SU-DHL-6 (cell line): ENCODE results near the gene PAX5.

Experiments used
- H2AFZ ChIP-seq: fragments of 200-600 bp; sonication (generic); 2 replicates; pipeline ENCODE4 v1.6.1; 2014; ENCODE audit warnings: low read depth, mild to moderate bottlenecking, moderate library complexity, mixed read lengths, antibody characterized with exemption, low read length; ENCODE audit not compliant: severe bottlenecking
- H3F3A ChIP-seq: fragments of 200-600 bp; shearing (Covaris generic); 2 replicates; pipeline ENCODE4 v1.6.0; 2016; ENCODE audit warnings: antibody characterized with exemption, mild to moderate bottlenecking; ENCODE audit not compliant: insufficient read depth
- H3K27ac ChIP-seq: fragments of 200-600 bp; sonication (generic); 2 replicates; pipeline ENCODE4 v1.5.1; 2016; ENCODE audit warnings: low read depth, mild to moderate bottlenecking, low read length, moderate library complexity, mixed read lengths
- H3K27me3 ChIP-seq: fragments of 200-600 bp; sonication (generic), shearing (Covaris generic); 2 replicates; pipeline ENCODE4 v1.6.0; 2014; ENCODE audit warnings: mild to moderate bottlenecking, low read length
- H3K36me3 ChIP-seq: fragments of 200-600 bp; sonication (generic); 2 replicates; pipeline ENCODE4 v1.6.1; 2014; ENCODE audit warnings: mild to moderate bottlenecking, low read length, mixed read lengths
- H3K4me2 ChIP-seq: fragments of 300-600, 200-600 bp; shearing (Covaris generic), sonication (generic); 2 replicates; pipeline ENCODE4 v1.6.0; 2014; ENCODE audit warnings: low read length, low read depth, mild to moderate bottlenecking; ENCODE audit not compliant: poor library complexity, severe bottlenecking
- H3K4me3 ChIP-seq: fragments of 200-600 bp; sonication (generic); 2 replicates; pipeline ENCODE4 v1.5.1; 2014; ENCODE audit warnings: antibody characterized with exemption, low read length, mild to moderate bottlenecking, mixed read lengths; ENCODE audit not compliant: insufficient read depth, poor library complexity, severe bottlenecking
- H3K79me2 ChIP-seq: fragments of 200-600 bp; sonication (generic); 2 replicates; pipeline ENCODE4 v1.6.1; 2014; ENCODE audit warnings: mild to moderate bottlenecking, low read length, moderate library complexity; ENCODE audit not compliant: insufficient read depth
- H3K9ac ChIP-seq: fragments of 200-600 bp; sonication (generic); 2 replicates; pipeline ENCODE4 v1.7.0; 2014; ENCODE audit warnings: mild to moderate bottlenecking, low read length
- H3K9me2 ChIP-seq: fragments of 200-600 bp; sonication (generic); replicated peaks from 2 replicates; pipeline ENCODE4 v1.6.1; 2014; ENCODE audit warnings: low read length; ENCODE audit not compliant: insufficient read depth
- H3K9me3 ChIP-seq: fragments of 200-600 bp; sonication (generic); 2 replicates; pipeline ENCODE4 v1.6.1; 2014; ENCODE audit warnings: low read length, mixed read lengths; ENCODE audit not compliant: insufficient read depth
- H4K20me1 ChIP-seq: fragments of 200-600 bp; sonication (generic); 2 replicates; pipeline ENCODE4 v1.6.1; 2014; ENCODE audit warnings: low read depth, mild to moderate bottlenecking, antibody characterized with exemption, low read length, moderate library complexity, mixed read lengths
- EZH2phosphoT487 ChIP-seq: fragments of 200-600 bp; sonication (generic), shearing (Covaris generic); conservative IDR thresholded peaks from 2 replicates; pipeline ENCODE4 v1.6.1; 2018; ENCODE audit warnings: mild to moderate bottlenecking, antibody characterized with exemption, low read length, moderate library complexity, mixed read lengths
- TF ChIP-seq, protein P1 (sequence below): fragments of 200-600 bp; sonication (generic); IDR thresholded peaks from one replicate; pipeline ENCODE4 v1.5.1; 2017; ENCODE audit warnings: antibody characterized with exemption, mild to moderate bottlenecking, low read length, moderate library complexity; ENCODE audit not compliant: insufficient read depth, poor library complexity, severe bottlenecking

PAX5 gene

GRCh38 chr9:36837431-36838405, 196.3 kb downstream of the PAX5 start:
- Histone ChIP-seq H2AFZ (no peak overlapping the region), H3K4me3 (no peak overlapping the region), H3K9me2 (no peaks in the 10 kb centered on the region), H3K9ac (no peak overlapping the region), H3K27me3 (no peaks in the 10 kb centered on the region), H3K27ac (no peak overlapping the region), H3K4me2 (no peak overlapping the region), H4K20me1 (no peaks in the 10 kb centered on the region), H3K36me3 (no peaks in the 10 kb centered on the region), H3F3A (peaks cover 18% of the 10 kb centered on the region; the same call in 1 of the 2 replicates), H3K79me2 (no peaks in the 10 kb centered on the region), H3K9me3 (no peaks in the 10 kb centered on the region)
- no peak for TF ChIP-seq EZH2phosphoT487
- TF ChIP-seq, protein P1, sequence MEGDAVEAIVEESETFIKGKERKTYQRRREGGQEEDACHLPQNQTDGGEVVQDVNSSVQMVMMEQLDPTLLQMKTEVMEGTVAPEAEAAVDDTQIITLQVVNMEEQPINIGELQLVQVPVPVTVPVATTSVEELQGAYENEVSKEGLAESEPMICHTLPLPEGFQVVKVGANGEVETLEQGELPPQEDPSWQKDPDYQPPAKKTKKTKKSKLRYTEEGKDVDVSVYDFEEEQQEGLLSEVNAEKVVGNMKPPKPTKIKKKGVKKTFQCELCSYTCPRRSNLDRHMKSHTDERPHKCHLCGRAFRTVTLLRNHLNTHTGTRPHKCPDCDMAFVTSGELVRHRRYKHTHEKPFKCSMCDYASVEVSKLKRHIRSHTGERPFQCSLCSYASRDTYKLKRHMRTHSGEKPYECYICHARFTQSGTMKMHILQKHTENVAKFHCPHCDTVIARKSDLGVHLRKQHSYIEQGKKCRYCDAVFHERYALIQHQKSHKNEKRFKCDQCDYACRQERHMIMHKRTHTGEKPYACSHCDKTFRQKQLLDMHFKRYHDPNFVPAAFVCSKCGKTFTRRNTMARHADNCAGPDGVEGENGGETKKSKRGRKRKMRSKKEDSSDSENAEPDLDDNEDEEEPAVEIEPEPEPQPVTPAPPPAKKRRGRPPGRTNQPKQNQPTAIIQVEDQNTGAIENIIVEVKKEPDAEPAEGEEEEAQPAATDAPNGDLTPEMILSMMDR, result no peak

GRCh38 chr9:36836486-36836885, 197.6 kb downstream of the PAX5 start:
- Histone ChIP-seq H4K20me1 (no peaks in the 10 kb centered on the region), H3K4me3 (no peak overlapping the region), H3K27ac (no peak overlapping the region), H3F3A (peaks cover 18% of the 10 kb centered on the region; the same call in 1 of the 2 replicates), H2AFZ (no peak overlapping the region), H3K4me2 (no peak overlapping the region), H3K9me2 (no peaks in the 10 kb centered on the region), H3K79me2 (no peaks in the 10 kb centered on the region), H3K36me3 (no peaks in the 10 kb centered on the region), H3K9ac (no peak overlapping the region), H3K27me3 (no peaks in the 10 kb centered on the region), H3K9me3 (no peaks in the 10 kb centered on the region)
- no peak for TF ChIP-seq EZH2phosphoT487
- TF ChIP-seq, protein P1, result no peak

- H4K20me1 ChIP-seq, result no peaks in the 10 kb centered on the region
These were observed 198.6 kb downstream of the PAX5 start for GRCh38 chr9:36835271-36835996.

More at GRCh38 chr9:36835271-36835996, 198.6 kb downstream of the PAX5 start:
- Histone ChIP-seq H3K27me3 (no peaks in the 10 kb centered on the region), H3F3A (peaks cover 18% of the 10 kb centered on the region; the same call in 1 of the 2 replicates), H3K9ac (no peak overlapping the region), H3K36me3 (no peaks in the 10 kb centered on the region), H3K79me2 (no peaks in the 10 kb centered on the region), H3K4me3 (no peak overlapping the region), H3K27ac (no peak overlapping the region), H2AFZ (no peak overlapping the region), H3K4me2 (no peak overlapping the region), H3K9me3 (no peaks in the 10 kb centered on the region), H3K9me2 (no peaks in the 10 kb centered on the region)
- TF ChIP-seq EZH2phosphoT487, result no peak
- TF ChIP-seq, protein P1, result no peak
